ENCODE measurements around the gene BRWD1.
"Not testable (repeated sequence)": the region's sequence is repeated elsewhere in the genome, so short reads cannot be mapped to it uniquely, and the experiment has no call there.

BRWD1 gene

GRCh38 chr21:39164523-39164922 lies 148.9 kb downstream of the BRWD1 start:
- DNase-seq = no peak

- no peak for DNase-seq
Observed at GRCh38 chr21:39161064-39161463, 152.4 kb downstream of the BRWD1 start.

- no peak for DNase-seq
Observed at GRCh38 chr21:39159342-39160063, 153.9 kb downstream of the BRWD1 start.

- not testable (repeated sequence) for DNase-seq
Observed at GRCh38 chr21:39157241-39157640, 156.2 kb downstream of the BRWD1 start.

GRCh38 chr21:39156024-39156423 lies 157.4 kb downstream of the BRWD1 start:
- no peak for DNase-seq

GRCh38 chr21:39155578-39155977 lies 157.9 kb downstream of the BRWD1 start:
- DNase-seq = no peak

- no peak for DNase-seq
Observed at GRCh38 chr21:39153842-39154241, 159.6 kb downstream of the BRWD1 start.

- DNase-seq = no peak
Observed at GRCh38 chr21:39153373-39153772, 160.1 kb downstream of the BRWD1 start.

- DNase-seq = no peak
Observed at GRCh38 chr21:39152271-39152670, 161.2 kb downstream of the BRWD1 start.

- DNase-seq = no peak
Observed at GRCh38 chr21:39150877-39151276, 162.6 kb downstream of the BRWD1 start.

GRCh38 chr21:39150316-39150715 lies 163.1 kb downstream of the BRWD1 start:
- no peak for DNase-seq

GRCh38 chr21:39149882-39150281 lies 163.6 kb downstream of the BRWD1 start:
- DNase-seq = no peak

- no peak for DNase-seq
Observed at GRCh38 chr21:39148975-39149374, 164.5 kb downstream of the BRWD1 start.

GRCh38 chr21:39144191-39144590 lies 169.2 kb downstream of the BRWD1 start:
- no peak for DNase-seq

GRCh38 chr21:39142972-39143371 lies 170.5 kb downstream of the BRWD1 start:
- DNase-seq = no peak

GRCh38 chr21:39141502-39141901 lies 171.9 kb downstream of the BRWD1 start:
- no peak for DNase-seq

- peak; percentile 4 for DNase-seq
Observed at GRCh38 chr21:39137248-39138178, 175.9 kb downstream of the BRWD1 start.

GRCh38 chr21:39136711-39137110 lies 176.7 kb downstream of the BRWD1 start:
- DNase-seq = no peak

GRCh38 chr21:39136138-39136537 lies 177.3 kb downstream of the BRWD1 start:
- DNase-seq = not testable (repeated sequence)

- DNase-seq = no peak
Observed at GRCh38 chr21:39134288-39134810, 179.1 kb downstream of the BRWD1 start.

Measured in stimulated activated CD8-positive, alpha-beta memory T cell treated with anti-CD3 and anti-CD28 coated beads, Interleukin-4, amount 100 ng/mL, for 48 hours (primary cell).